K562 (cell line): ENCODE measurements around the gene DBX1. TPM values are rescaled to one million over a fixed set of nuclear protein-coding genes. Genes with fewer than 3 reads are reported as not detected.

Experiments
- ATAC-seq: fragments of 200-7000 bp; cut with Tn5 transposase; 3 replicates; pipeline ENCODE4 v1.9.1; 2020; ENCODE audit warnings: moderate library complexity
- BruUV-seq: library from RNA; stranded (reverse); fragments of 400-500 nt; replicated peaks from 2 replicates; lab custom pipeline; 2021; lab: Mats Ljungman, UMichigan
- CTCF ChIA-PET: fragments of 300-600 bp; formaldehyde crosslinking; extraction: SDS; loops from one replicate; lab custom pipeline; 2021; ENCODE audit warnings: low intra/inter-chr PET ratio; lab: Yijun Ruan, JAX
- POLR2A ChIA-PET: fragments of 300-600, 350-650 bp; sonication (Branson Sonifier 250); formaldehyde crosslinking; extraction: SDS; loops from one replicate; lab custom pipeline; 2021; ENCODE audit warnings: antibody characterized with exemption, inconsistent platforms; lab: Yijun Ruan, JAX
- DNase-seq, 4 experiments: peaks; one replicate each; pipeline versions ENCODE4 v3.0.0 to v3.0.0-alpha.2; 2011 to 2018; ENCODE audit warnings: low spot score in 3 of 4, mixed read lengths in 3 of 4; ENCODE audit errors: extremely low read depth in 1 of 4
- FAIRE-seq: peaks from 2 replicates; lab custom pipeline; 2011; peaks lifted over from hg19 to GRCh38; lab: Jason Lieb, UNC
- H2AFZ ChIP-seq: 2 replicates; pipeline ENCODE4 v1.6.0; 2011; ENCODE audit warnings: low read depth, low read length, control low read depth, inconsistent platforms
- H3K27ac ChIP-seq: fragments of 200-600 bp; 3 replicates; pipeline ENCODE4 v1.8.0; 2011; ENCODE audit warnings: low read depth, mild to moderate bottlenecking, control low read depth, inconsistent platforms, low read length, moderate library complexity, mixed read lengths; ENCODE audit errors: extremely low read depth
- H3K27me3 ChIP-seq, 2 experiments: fragments of 300-600 bp in 1 of 2; 2 replicates in 1 of 2; 3 replicates in 1 of 2; pipeline versions ENCODE4 v1.6.0 to v1.8.0; 2011; ENCODE audit warnings: inconsistent platforms in 2 of 2, low read length in 2 of 2, mild to moderate bottlenecking in 1 of 2, mixed read lengths in 1 of 2, moderate library complexity in 1 of 2; ENCODE audit not compliant: control insufficient read depth in 2 of 2, insufficient read depth in 2 of 2
- H3K36me3 ChIP-seq: fragments of 300-600 bp; 3 replicates; pipeline ENCODE4 v1.8.0; 2011; ENCODE audit warnings: mild to moderate bottlenecking, low read length, inconsistent platforms; ENCODE audit not compliant: control insufficient read depth, insufficient read depth
- H3K4me1 ChIP-seq, 2 experiments: fragments of 200-600 bp in 1 of 2; replicated peaks in 1 of 2; 2 replicates in 1 of 2; 3 replicates in 1 of 2; pipeline versions ENCODE4 v1.5.1 to v1.8.0; 2011; ENCODE audit warnings: inconsistent platforms in 2 of 2, low read length in 2 of 2, mild to moderate bottlenecking in 1 of 2, mixed read lengths in 1 of 2, moderate library complexity in 1 of 2; ENCODE audit not compliant: control insufficient read depth in 2 of 2, insufficient read depth in 2 of 2
- H3K4me2 ChIP-seq: 2 replicates; pipeline ENCODE4 v1.6.1; 2011; ENCODE audit warnings: low read length, control low read depth, inconsistent platforms, mixed read lengths; ENCODE audit not compliant: insufficient read depth
- H3K4me3 ChIP-seq: fragments of 200-600 bp; sonication (generic), shearing (Covaris generic); 2 replicates; pipeline ENCODE4 v1.5.1; 2016; ENCODE audit warnings: control low read depth, inconsistent platforms
- H3K79me2 ChIP-seq: fragments of 200-600 bp; 3 replicates; pipeline ENCODE4 v1.8.0; 2011; ENCODE audit warnings: low read length, inconsistent platforms; ENCODE audit not compliant: control insufficient read depth, insufficient read depth
- H3K9ac ChIP-seq, 2 experiments: 2 replicates each; pipeline versions ENCODE4 v1.6.0 to v1.6.1; 2011; ENCODE audit warnings: low read depth in 2 of 2, low read length in 2 of 2, control low read depth in 1 of 2, inconsistent platforms in 1 of 2, mild to moderate bottlenecking in 1 of 2, mixed read lengths in 1 of 2; ENCODE audit not compliant: insufficient read depth in 1 of 2
- H3K9me1 ChIP-seq: one replicate; pipeline ENCODE4 v1.6.0; 2011; ENCODE audit warnings: inconsistent platforms, mild to moderate bottlenecking, low read length, moderate library complexity; ENCODE audit not compliant: control insufficient read depth, insufficient read depth
- H3K9me3 ChIP-seq: replicated peaks from 2 replicates; pipeline ENCODE4 v1.5.1; 2011; ENCODE audit warnings: low read depth, low read length, inconsistent platforms; ENCODE audit not compliant: control insufficient read depth, insufficient read depth
- H4K20me1 ChIP-seq: replicated peaks from 2 replicates; pipeline ENCODE4 v1.6.1; 2011; ENCODE audit warnings: low read length, inconsistent platforms, mixed read lengths; ENCODE audit not compliant: control insufficient read depth, insufficient read depth
- ADNP ChIP-seq: fragments of 200-800 bp; sonication (Bioruptor generic); IDR thresholded peaks from 2 replicates; pipeline ENCODE4 v1.6.1; 2016; ENCODE audit warnings: missing genetic modification characterization, missing compliant biosample characterization
- BRCA1 ChIP-seq, 2 experiments: fragments of 450-650 bp in 1 of 2; sonication (generic) in 1 of 2; formaldehyde crosslinking in 1 of 2; IDR thresholded peaks; 2 replicates each; pipeline versions ENCODE4 v1.5.0 to v1.6.1; 2017 to 2020; ENCODE audit warnings: mild to moderate bottlenecking in 1 of 2, missing genetic modification reagents in 1 of 2
- CHCHD3 ChIP-seq: fragments of 250-450 bp; sonication (Bioruptor Pico); IDR thresholded peaks from 2 replicates; pipeline ENCODE4 v2.1.2; 2022; ENCODE audit warnings: mild to moderate bottlenecking
- CREB5 ChIP-seq: fragments of 250-450 bp; sonication (Bioruptor Pico); IDR thresholded peaks from 2 replicates; pipeline ENCODE4 v1.5.0; 2020; ENCODE audit warnings: mild to moderate bottlenecking
- ERF ChIP-seq: fragments of 450-650 bp; formaldehyde crosslinking; IDR thresholded peaks from 2 replicates; pipeline ENCODE4 v1.4.0; 2020; ENCODE audit warnings: mild to moderate bottlenecking, mixed read lengths
- FOXJ3 ChIP-seq: sonication (generic); formaldehyde crosslinking; IDR thresholded peaks from 2 replicates; pipeline ENCODE4 v1.4.0; 2020; ENCODE audit warnings: mild to moderate bottlenecking, missing genetic modification reagents
- FOXP4 ChIP-seq: sonication (generic); formaldehyde crosslinking; IDR thresholded peaks from 2 replicates; pipeline ENCODE4 v1.8.0; 2022; ENCODE audit warnings: mild to moderate bottlenecking, missing genetic modification reagents, borderline replicate concordance
- HCFC1 ChIP-seq: IDR thresholded peaks from 2 replicates; pipeline ENCODE4 v1.6.1; 2012; ENCODE audit warnings: low read depth, low read length, improper control_type of control experiment
- HDAC6 ChIP-seq: IDR thresholded peaks from 2 replicates; pipeline ENCODE4 v1.6.1; 2012; ENCODE audit warnings: low read depth, mild to moderate bottlenecking, control low read depth, inconsistent platforms, low read length, moderate library complexity
- KLF6 ChIP-seq: fragments of 250-450 bp; sonication (Bioruptor Pico); IDR thresholded peaks from 2 replicates; pipeline ENCODE4 v1.4.0; 2020; ENCODE audit warnings: mild to moderate bottlenecking, moderate library complexity, borderline replicate concordance
- MTF1 ChIP-seq: fragments of 250-450 bp; sonication (Bioruptor Pico); IDR thresholded peaks from 2 replicates; pipeline ENCODE4 v1.9.0; 2021; ENCODE audit warnings: moderate library complexity, mild to moderate bottlenecking, inconsistent platforms, borderline replicate concordance
- SIX5 ChIP-seq, 2 experiments: IDR thresholded peaks; 2 replicates each; pipeline ENCODE4 v1.6.1; 2011; ENCODE audit warnings: low read length in 2 of 2, borderline replicate concordance in 1 of 2, low read depth in 1 of 2, mild to moderate bottlenecking in 1 of 2, moderate library complexity in 1 of 2; ENCODE audit not compliant: insufficient read depth in 1 of 2
- SMAD2 ChIP-seq: fragments of 150-350 bp; IDR thresholded peaks from 2 replicates; pipeline ENCODE4 v1.6.1; 2014; ENCODE audit warnings: low read depth, mild to moderate bottlenecking, low read length
- TBP ChIP-seq: optimal IDR thresholded peaks from 2 replicates; pipeline ENCODE3; 2011; ENCODE audit warnings: low read depth, low read length, improper control_type of control experiment
- TCF7 ChIP-seq: sonication (generic); IDR thresholded peaks from 2 replicates; pipeline ENCODE4 v1.6.1; 2016; ENCODE audit warnings: antibody characterized with exemption, borderline replicate concordance
- ZNF263 ChIP-seq: sonication (generic); formaldehyde crosslinking; IDR thresholded peaks from 2 replicates; pipeline ENCODE4 v1.8.0; 2022; ENCODE audit warnings: mild to moderate bottlenecking, missing genetic modification reagents, borderline replicate concordance
- ZNF644 ChIP-seq: fragments of 200-800 bp; sonication (Bioruptor generic); IDR thresholded peaks from 2 replicates; pipeline ENCODE4 v1.6.1; 2016; ENCODE audit warnings: low read depth, missing genetic modification characterization, missing compliant biosample characterization
- ZNF695 ChIP-seq: fragments of 450-650 bp; formaldehyde crosslinking; IDR thresholded peaks from 2 replicates; pipeline ENCODE4 v1.4.0; 2020; ENCODE audit warnings: mild to moderate bottlenecking, moderate library complexity
- WGBS: fragments of 100-300 bp; shearing (Covaris generic); methylation state at CpG from one replicate; pipeline ENCODE4 v1.1.6; 2016; ENCODE audit warnings: low coverage, mixed read lengths; ENCODE audit not compliant: insufficient coverage; ENCODE audit errors: missing lambda C conversion rate; 5-methylcytosine and 5-hydroxymethylcytosine counted together
- in situ Hi-C: fragments of 300-500 bp; cut with MboI; formaldehyde crosslinking; loops from 4 replicates; pipeline ENCODE4 v1.15.0; 2018; ENCODE audit warnings: inconsistent platforms, mixed read lengths
- intact Hi-C: fragments of 100-400 bp; cut with micrococcal nuclease; formaldehyde crosslinking; loops from 2 replicates; pipeline ENCODE4 v1.14.2; 2022
- polyA plus RNA-seq, 8 experiments: library from polyadenylated mRNA; depleted of rRNA in 4 of 8; stranded (reverse) in 5 of 8; unstranded in 3 of 8; fragments of >200 nt; fragmentation: Nextera tagmentation in 2 of 8; fragmentation: Illumina TruSeq in 1 of 8; extraction: Ambion mirVana in 2 of 8; extraction: Trizol in 1 of 8; gene quantifications; 2 replicates each; pipeline versions ENCODE4 v1.2.1 to v1.2.3, GENCODE V29; 2011 to 2014; ENCODE audit warnings: inconsistent platforms in 1 of 8, missing spikeins in 1 of 8
- total RNA-seq, 7 experiments: library from RNA; depleted of rRNA in 6 of 7; stranded (reverse); fragments of >200 nt in 6 of 7; fragmentation: Illumina TruSeq in 2 of 7; extraction: Trizol in 2 of 7; gene quantifications; 2 replicates each; pipeline versions ENCODE4 v1.2.1 to v1.2.3, GENCODE V29; 2011 to 2021; ENCODE audit warnings: low replicate concordance in 1 of 7

DBX1 gene
- total and polyA plus RNA-seq, 9 of the 15 experiments (the other 6 are each of a cell fraction or from before 2014, with no cell fraction given): not detected

GRCh38 chr11:20131788-20132666, 28.2 kb downstream of the DBX1 start:
- CTCF ChIA-PET: interaction anchor here (0.7 to 4.2 kb wide), 7 partner anchors 180 to 1061 kb away, joined by 3 to 29 read pairs (median 5); no protein-coding TSS in a partner anchor
- no peak overlapping the region for H2AFZ ChIP-seq
- peaks cover 0 to 6% of the 10 kb centered on the region in 2 experiments; a peak in 2 of 5 replicates for H3K4me1 ChIP-seq
- WGBS: 19% methylated on average over 45 of the region's 51 CpGs
- ATAC-seq (peak; percentile 84), DNase-seq (peak; percentile 70 to 78 (median 74)), FAIRE-seq (peak; percentile 89)
- H3K36me3 ChIP-seq: no peaks in the 10 kb centered on the region
- no peak overlapping the region for H3K27ac ChIP-seq
- no TSS peak for BruUV-seq
- intact Hi-C loops (loop anchor here (1.0 to 5.0 kb wide), 4 partner anchors 181 to 570 kb away; no protein-coding TSS in a partner anchor), in situ Hi-C loops (loop anchor here (5.0 to 10.0 kb wide), 2 partner anchors 203 to 570 kb away; no protein-coding TSS in a partner anchor)
- no peaks in the 10 kb centered on the region; the same call in 1 of the 2 replicates for H4K20me1 ChIP-seq
- no peaks in the 10 kb centered on the region for H3K9me1 ChIP-seq
- H3K9ac ChIP-seq: peak overlapping the region in 1 of 2 experiments; percentile 43; a peak in 1 of 4 replicates
- POLR2A ChIA-PET: interaction anchor here (0.6 to 1.3 kb wide), 5 partner anchors 11 to 253 kb away, joined by 3 to 4 read pairs (median 3); no protein-coding TSS in a partner anchor
- no peak overlapping the region; the same call in 1 of the 2 replicates for H3K4me2 ChIP-seq
- no peak overlapping the region for H3K4me3 ChIP-seq
- H3K27me3 ChIP-seq: peaks cover 2 to 25% of the 10 kb centered on the region in 2 experiments; a peak in 4 of 5 replicates
- H3K9me3 ChIP-seq: no peaks in the 10 kb centered on the region
- no peaks in the 10 kb centered on the region for H3K79me2 ChIP-seq
- TF ChIP-seq TBP: no peak
- no peak for TF ChIP-seq MTF1
- TF ChIP-seq ADNP: no peak
- TF ChIP-seq FOXJ3 (CRISPR knock-in tag): no peak
- TF ChIP-seq KLF6 (CRISPR knock-in tag): no peak
- TF ChIP-seq ERF (CRISPR knock-in tag): no peak
- TF ChIP-seq HCFC1: no peak
- no peak for TF ChIP-seq ZNF644 (tag)
- no peak for TF ChIP-seq TCF7
- TF ChIP-seq CREB5 (CRISPR knock-in tag): no peak
- TF ChIP-seq ZNF263 (CRISPR knock-in tag): peak; percentile 67; the same call in 1 of the 2 replicates
- TF ChIP-seq BRCA1 (IDR thresholded peaks at IDR 0.05): no peak
- TF ChIP-seq BRCA1 (CRISPR knock-in tag; IDR thresholded peaks at IDR 0.05): no peak
- TF ChIP-seq SMAD2: no peak
- no peak for TF ChIP-seq HDAC6
- TF ChIP-seq SIX5 (IDR thresholded peaks at IDR 0.05; ENCODE audit: borderline replicate concordance in 1 of 2, insufficient read depth in 1 of 2, low read depth in 1 of 2, low read length in 2 of 2): no peak
- no peak for TF ChIP-seq FOXP4 (CRISPR knock-in tag)
- no peak for TF ChIP-seq ZNF695 (CRISPR knock-in tag)
- no peak for TF ChIP-seq CHCHD3 (CRISPR knock-in tag)
